Hematopoietic multipotent progenitor cell treated with erythropoietin and hydrocortisone succinate and interleukin-3 and kit ligand, for 15 days (in vitro differentiated cells): ENCODE measurements around the gene NT5DC3.

Source experiments
- DNase-seq: peaks from one replicate; pipeline ENCODE4 v3.0.0-alpha.2; 2015; ENCODE audit warnings: low spot score

NT5DC3 gene

GRCh38 chr12:103833095-103833775 is 7.8 kb downstream of the NT5DC3 start:
- no peak for DNase-seq

GRCh38 chr12:103832048-103832997 is 8.7 kb downstream of the NT5DC3 start:
- DNase-seq, result no peak

DNA sequence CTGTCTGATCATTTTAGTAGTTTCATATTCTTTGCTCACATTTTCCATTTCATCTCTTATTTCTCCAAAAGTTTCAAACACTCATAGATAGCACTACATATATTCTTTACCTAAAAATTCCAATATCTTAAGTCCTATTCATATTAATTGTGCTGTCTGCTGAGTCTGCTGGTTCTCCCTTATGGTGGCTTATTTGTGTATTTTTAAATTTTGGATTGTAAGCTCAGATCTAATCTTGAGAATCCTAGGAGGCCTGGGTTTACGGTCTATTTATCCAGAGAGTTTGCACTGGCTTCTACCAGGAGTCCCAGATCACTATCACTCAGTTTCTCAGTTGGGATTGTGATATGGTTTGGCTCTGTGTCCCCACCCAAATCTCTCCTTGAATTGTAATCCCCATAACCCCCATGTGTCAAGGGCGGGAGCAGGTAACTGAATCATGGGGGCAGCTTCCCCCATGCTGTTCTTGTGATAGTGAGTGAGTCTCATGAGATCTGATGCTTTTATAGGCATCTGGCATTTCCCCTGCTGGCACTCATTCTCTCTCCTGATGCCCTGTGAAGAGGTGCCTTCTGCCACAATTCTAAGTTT is 10.2 kb downstream of the NT5DC3 start:
- no peak for DNase-seq

DNA sequence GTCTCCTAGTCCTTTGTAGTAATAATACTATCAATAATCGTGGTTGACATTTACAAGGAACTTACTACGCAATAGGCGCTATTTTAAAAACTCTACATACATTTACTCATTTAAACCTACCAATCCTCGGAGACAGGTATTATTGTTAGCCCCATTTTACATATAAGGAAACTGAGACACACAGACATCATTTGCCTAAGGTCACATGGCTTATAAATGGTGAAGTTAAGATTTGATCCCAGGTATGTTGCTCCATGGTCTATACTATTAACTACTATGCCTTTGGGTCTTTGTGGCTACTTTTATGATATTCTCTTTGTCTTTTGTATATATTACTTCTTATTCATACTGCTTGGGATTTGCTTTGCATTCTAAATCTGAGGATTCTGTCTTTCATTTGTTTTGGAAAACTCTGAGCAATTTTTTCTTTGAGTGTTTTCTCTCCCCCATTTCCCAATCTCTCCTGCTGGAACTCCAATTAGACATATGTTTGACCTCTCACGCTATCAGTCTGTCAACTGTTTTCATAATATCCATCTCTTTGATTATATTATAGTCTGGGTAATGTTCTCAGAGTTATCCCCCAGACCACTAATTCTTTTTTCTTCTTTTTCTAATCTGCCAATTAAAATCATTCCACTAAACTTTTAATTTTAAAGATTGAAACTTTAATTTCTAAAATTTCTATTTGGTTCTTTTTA is 10.9 kb downstream of the NT5DC3 start:
- no peak for DNase-seq

- no peak for DNase-seq
Measured at GRCh38 chr12:103829092-103829491, 11.9 kb downstream of the NT5DC3 start.

- no peak for DNase-seq
Measured at GRCh38 chr12:103827911-103828391, 13.1 kb downstream of the NT5DC3 start.

- DNase-seq, result no peak
Measured at GRCh38 chr12:103824845-103825244, 16.2 kb downstream of the NT5DC3 start.

- no peak for DNase-seq
Measured at GRCh38 chr12:103824290-103824689, 16.7 kb downstream of the NT5DC3 start.

DNA sequence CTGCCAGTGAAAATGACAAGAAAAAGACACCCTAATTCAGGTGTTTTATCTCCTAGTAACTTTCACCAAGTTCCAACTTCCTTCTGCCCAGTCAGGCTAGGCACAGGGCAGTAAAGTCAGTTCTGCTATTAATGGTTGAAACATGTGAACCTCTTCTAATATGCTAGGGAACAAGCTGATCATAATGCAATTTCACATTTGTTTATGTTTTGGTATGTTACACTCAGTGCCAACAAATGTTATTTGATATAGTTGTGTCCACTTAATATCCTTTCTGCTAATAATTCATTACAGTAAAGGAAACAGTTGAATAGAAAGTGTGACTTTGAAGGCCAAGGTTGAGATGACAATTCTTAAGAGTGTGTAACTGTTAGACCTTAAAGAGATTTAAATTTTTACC is 17.2 kb downstream of the NT5DC3 start:
- DNase-seq, result no peak

- DNase-seq, result no peak
Measured at GRCh38 chr12:103821773-103822172, 19.3 kb downstream of the NT5DC3 start.

- no peak for DNase-seq
Measured at GRCh38 chr12:103820881-103821489, 20.0 kb downstream of the NT5DC3 start.

DNA sequence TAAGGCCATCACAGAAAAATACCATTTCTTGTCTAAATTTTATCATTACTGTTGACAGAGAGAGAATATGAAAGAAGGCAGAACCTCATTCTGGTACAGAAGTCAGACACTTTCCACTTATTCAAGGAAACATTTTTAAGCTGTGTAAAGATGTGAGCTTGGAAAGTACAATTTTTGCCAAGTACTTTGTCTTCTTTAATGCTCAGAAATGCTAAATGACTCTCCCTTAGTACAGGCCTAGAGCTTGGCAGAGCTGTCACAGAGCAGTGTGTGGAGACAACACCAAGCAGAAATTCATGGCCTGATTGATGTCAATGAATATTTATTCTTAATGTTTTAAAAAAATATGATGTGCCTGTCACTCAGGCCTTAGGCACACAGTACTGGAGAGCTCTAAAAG is 20.7 kb downstream of the NT5DC3 start:
- DNase-seq, result no peak

DNA sequence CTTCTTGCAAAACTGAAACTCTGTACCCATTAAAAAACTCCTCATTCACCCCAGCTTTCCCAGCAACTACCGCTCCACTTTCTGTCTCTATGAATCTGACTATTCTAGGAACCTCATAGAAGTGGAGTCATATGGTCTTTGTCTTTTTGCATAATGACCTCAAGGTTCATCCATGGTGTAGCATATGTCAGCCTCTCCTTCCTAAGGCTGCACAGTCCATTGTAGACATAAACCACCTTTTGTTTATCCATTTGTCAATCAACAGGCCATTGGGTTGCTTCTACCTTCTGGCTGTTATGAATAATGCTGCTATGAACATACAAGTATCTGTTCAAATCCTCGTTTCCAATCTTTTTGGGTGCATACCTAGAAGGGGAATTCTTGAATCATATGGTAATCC is 21.1 kb downstream of the NT5DC3 start:
- no peak for DNase-seq

- no peak for DNase-seq
Measured at GRCh38 chr12:103819312-103819711, 21.7 kb downstream of the NT5DC3 start.

DNA sequence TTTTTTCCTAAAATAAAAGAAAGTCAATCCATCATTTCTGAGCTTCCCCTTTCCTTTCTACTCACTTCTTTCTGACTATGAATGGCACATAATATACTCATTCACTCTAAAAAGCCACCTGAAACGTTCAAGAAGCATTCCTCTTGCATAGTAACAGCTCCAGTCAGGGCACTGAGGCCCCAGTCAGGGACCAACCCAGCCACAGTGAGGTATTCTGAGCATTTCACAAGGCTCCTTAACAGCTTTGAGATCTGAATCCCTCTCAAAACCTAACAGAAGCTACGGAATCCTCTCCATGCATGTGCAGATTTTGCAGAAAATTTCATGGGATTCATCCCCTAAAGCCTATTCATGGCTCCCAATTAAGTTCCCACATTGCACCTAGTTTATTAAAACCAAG is 23.2 kb downstream of the NT5DC3 start:
- no peak for DNase-seq

DNA sequence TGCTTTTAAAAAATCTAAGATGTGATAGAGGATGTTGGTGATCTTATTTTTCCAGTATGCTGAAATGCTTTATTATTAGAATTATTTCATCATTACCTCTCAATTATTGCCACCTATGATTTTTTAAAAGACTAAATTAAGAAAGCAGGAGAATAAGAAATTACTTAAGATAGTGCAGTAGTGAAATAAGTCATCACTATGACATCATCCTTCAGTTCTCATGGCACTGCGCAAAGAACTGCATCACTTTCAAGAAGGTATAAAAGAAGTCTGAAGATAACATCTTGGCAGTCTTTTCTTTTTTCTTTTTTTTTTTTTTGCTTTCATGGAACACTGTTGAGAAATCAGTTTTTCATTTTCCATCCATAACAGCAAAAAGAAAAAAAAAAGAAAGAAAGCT is 24.4 kb downstream of the NT5DC3 start:
- no peak for DNase-seq

DNA sequence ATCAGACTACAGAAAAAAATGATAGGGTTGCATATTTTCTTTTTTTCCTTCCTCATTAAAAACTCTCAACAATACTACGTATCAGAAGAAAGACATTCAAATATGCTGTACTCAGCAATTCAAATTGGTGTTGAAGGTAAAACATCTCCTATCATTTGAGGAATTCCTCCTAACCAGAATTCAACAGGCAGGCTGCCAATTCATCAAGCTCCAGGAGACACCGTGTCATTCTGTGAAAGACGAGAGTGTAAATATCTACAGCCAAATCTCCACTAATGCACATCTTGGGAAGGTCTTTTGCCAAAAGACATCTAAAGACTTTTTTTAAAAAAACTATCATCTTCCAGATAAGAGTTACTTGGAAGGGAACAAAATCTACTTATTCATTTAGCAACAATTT is 26.6 kb downstream of the NT5DC3 start:
- DNase-seq, result no peak

GRCh38 chr12:103813949-103814348 is 27.1 kb downstream of the NT5DC3 start:
- DNase-seq, result no peak

DNA sequence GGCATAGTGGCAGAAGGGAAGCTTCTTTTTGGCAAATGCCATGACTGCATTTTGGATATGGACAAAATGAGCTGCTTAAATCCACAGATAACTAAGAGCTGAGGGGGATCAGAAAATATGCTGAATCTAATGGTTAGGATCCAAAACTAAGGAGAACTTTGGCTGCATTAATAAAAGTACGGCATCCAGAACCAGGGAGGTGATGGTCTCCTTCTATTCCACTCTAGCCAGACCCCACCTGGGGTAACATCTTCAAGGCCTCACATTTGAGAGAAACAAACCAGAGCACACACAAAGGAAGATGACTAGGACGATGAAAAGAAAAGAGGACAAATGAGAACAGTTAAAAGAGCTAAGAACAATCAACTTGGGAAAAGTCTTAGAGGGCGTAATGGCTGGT is 27.6 kb downstream of the NT5DC3 start:
- DNase-seq, result no peak

DNA sequence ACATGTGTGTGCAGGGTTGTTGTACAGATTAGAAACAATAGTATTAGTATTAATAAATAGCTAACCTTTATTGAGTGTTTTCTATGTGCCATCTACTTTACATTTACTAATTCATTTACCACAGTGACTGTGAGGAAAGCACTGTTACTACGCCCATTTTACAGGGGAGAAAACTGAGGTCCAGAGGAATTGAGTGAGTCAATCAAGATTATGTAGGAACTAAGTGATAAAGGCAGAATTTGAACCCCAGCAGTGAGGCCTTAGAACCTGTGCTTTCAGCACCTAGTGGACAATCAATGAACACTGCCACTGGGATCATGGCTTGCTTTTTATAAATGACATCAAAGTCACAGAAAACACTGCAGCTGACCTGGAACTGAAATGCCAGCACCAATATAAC is 28.2 kb downstream of the NT5DC3 start:
- no peak for DNase-seq

DNA sequence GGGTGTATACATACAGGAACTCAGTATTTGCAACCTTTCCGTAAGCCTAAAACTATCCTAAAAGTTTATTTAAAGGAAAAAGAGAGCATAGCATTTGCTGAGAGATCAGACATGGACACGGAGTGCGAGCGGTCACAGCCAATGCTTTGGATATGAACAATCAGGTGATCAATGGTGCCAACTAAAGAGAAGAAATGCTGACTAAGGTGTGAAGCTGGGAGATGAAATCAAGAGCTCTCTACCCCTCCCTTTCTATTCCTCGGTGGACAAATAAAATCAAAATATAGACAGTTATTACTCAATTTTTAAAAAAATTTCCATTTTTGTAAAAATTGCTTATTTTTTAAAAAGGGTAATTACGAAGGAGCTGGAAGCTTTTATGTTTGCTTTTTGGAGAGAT is 29.2 kb downstream of the NT5DC3 start:
- no peak for DNase-seq

DNA sequence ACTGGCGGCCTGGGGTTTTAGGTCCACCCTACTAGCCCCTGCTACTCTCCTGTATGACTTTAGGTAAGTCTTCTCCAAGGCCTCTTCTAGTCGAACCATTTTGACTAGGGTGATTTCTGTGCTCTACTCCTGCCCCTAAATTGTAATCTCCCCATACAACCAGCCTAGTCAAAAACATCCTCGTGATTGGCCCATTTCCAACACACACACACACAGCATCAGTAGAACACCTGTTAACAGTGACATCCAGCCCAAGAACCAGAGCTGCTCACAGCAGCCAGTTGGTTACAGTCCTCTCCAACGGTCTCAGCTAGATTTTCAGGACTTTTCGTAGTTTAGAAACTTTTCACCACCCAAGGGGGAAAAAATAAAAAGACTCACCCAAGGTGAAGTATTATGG is 30.9 kb downstream of the NT5DC3 start:
- no peak for DNase-seq
